ENCODE data around the gene TIAM2. TPM values are rescaled to one million over a fixed set of nuclear protein-coding genes. Genes with fewer than 3 reads are reported as not detected.

Gene TIAM2
- total and polyA plus RNA-seq, 9 of the 15 experiments (the other 6 are each of a cell fraction or from before 2014, with no cell fraction given), result 0.73 to 6.5 (median 4.3) TPM

GRCh38 chr6:154951345-154952200 lies 43.5 kb upstream of the TIAM2 start (continued):
- TF ChIP-seq RBM17 (IDR thresholded peaks at IDR 0.05; ENCODE audit: borderline replicate concordance, low read depth, low read length) (no peak), NR2C2 (CRISPR knock-in tag; IDR thresholded peaks at IDR 0.05) (no peak), NR2C2 (tag; IDR thresholded peaks at IDR 0.05) (no peak), ZNF707 (CRISPR knock-in tag; conservative IDR thresholded peaks at IDR 0.05) (no peak), ZNF133 (CRISPR knock-in tag; IDR thresholded peaks at IDR 0.05) (no peak), ESRRB (CRISPR knock-in tag; IDR thresholded peaks at IDR 0.05; ENCODE audit: borderline replicate concordance) (no peak), HNRNPLL (IDR thresholded peaks at IDR 0.05; ENCODE audit: low read depth, low read length, poor library complexity, severe bottlenecking) (no peak), ZFX (CRISPR knock-in tag; IDR thresholded peaks at IDR 0.05) (no peak), ATF7 (IDR thresholded peaks at IDR 0.05) (no peak), ARID4B (CRISPR knock-in tag; IDR thresholded peaks at IDR 0.05) (no peak), ATF2 (CRISPR knock-in tag; IDR thresholded peaks at IDR 0.05) (no peak), L3MBTL2 (IDR thresholded peaks at IDR 0.05) (no peak), XRCC4 (IDR thresholded peaks at IDR 0.05; ENCODE audit: extremely low read depth, insufficient read depth, insufficient read length) (no peak), MECOM (CRISPR knock-in tag; IDR thresholded peaks at IDR 0.05) (no peak), NCOR1 (IDR thresholded peaks at IDR 0.05) (no peak), ETV5 (CRISPR knock-in tag; IDR thresholded peaks at IDR 0.05; ENCODE audit: low read depth) (no peak), ZNF507 (tag; conservative IDR thresholded peaks at IDR 0.05) (no peak), ARID2 (IDR thresholded peaks at IDR 0.05) (no peak), MAFG (tag; conservative IDR thresholded peaks at IDR 0.05) (peak; percentile 85), HNRNPK (IDR thresholded peaks at IDR 0.05; ENCODE audit: low read depth, low read length, poor library complexity, severe bottlenecking) (no peak), FOXJ2 (tag; IDR thresholded peaks at IDR 0.05) (no peak), CREB5 (CRISPR knock-in tag; IDR thresholded peaks at IDR 0.05) (no peak), ZNF354B (CRISPR knock-in tag; IDR thresholded peaks at IDR 0.05) (no peak)

Measured in K562 (cell line).